Type B pancreatic cell (in vitro differentiated cells): ENCODE data around the gene MSH3. TPM values are rescaled to one million over a fixed set of nuclear protein-coding genes. Genes with fewer than 3 reads are reported as not detected.

Experiments used
- DNase-seq: peaks from one replicate; pipeline ENCODE4 v3.0.0; 2021; ENCODE audit warnings: mixed read lengths; ENCODE audit not compliant: unreplicated experiment; ENCODE audit errors: extremely low spot score
- H3K27ac Mint-ChIP-seq: 2 replicates; pipeline ENCODE4 v1.8.0; 2021; ENCODE audit warnings: mild to moderate bottlenecking, mixed read lengths
- H3K27me3 Mint-ChIP-seq: 2 replicates; pipeline ENCODE4 v1.8.0; 2021; ENCODE audit warnings: mixed read lengths
- H3K36me3 Mint-ChIP-seq: 2 replicates; pipeline ENCODE4 v1.8.0; 2021; ENCODE audit warnings: mixed read lengths
- H3K4me1 Mint-ChIP-seq: one replicate; pipeline ENCODE4 v1.8.0; 2021; ENCODE audit warnings: mixed read lengths; ENCODE audit not compliant: unreplicated experiment
- H3K4me3 Mint-ChIP-seq: 2 replicates; pipeline ENCODE4 v1.8.0; 2021; ENCODE audit warnings: mild to moderate bottlenecking, mixed read lengths
- H3K9me3 Mint-ChIP-seq: 2 replicates; pipeline ENCODE4 v1.8.0; 2021; ENCODE audit warnings: mixed read lengths
- total RNA-seq: library from RNA; stranded (reverse); gene quantifications from 2 replicates; pipeline ENCODE4 v1.2.1, GENCODE V29; 2021; ENCODE audit warnings: low replicate concordance
- TF ChIP-seq, protein P1 (sequence below): fragments of 200-600 bp; sonication (generic); conservative IDR thresholded peaks from 2 replicates; pipeline ENCODE4 v1.5.0; 2021; ENCODE audit warnings: antibody characterized with exemption, mild to moderate bottlenecking

MSH3 gene
- total RNA-seq, 1 donor from 2014 or later, result 13.9 TPM

GRCh38 chr5:80713631-80714030 is 59.2 kb downstream of the MSH3 start:
- H3K9me3 Mint-ChIP-seq, result no peaks in the 10 kb centered on the region
- peaks cover 16% of the 10 kb centered on the region for H3K36me3 Mint-ChIP-seq
- no peak overlapping the region for H3K4me3 Mint-ChIP-seq
- DNase-seq, result no peak
- H3K27me3 Mint-ChIP-seq, result no peaks in the 10 kb centered on the region
- no peak overlapping the region for H3K27ac Mint-ChIP-seq
- peaks cover 7% of the 10 kb centered on the region for H3K4me1 Mint-ChIP-seq
- TF ChIP-seq, protein P1, sequence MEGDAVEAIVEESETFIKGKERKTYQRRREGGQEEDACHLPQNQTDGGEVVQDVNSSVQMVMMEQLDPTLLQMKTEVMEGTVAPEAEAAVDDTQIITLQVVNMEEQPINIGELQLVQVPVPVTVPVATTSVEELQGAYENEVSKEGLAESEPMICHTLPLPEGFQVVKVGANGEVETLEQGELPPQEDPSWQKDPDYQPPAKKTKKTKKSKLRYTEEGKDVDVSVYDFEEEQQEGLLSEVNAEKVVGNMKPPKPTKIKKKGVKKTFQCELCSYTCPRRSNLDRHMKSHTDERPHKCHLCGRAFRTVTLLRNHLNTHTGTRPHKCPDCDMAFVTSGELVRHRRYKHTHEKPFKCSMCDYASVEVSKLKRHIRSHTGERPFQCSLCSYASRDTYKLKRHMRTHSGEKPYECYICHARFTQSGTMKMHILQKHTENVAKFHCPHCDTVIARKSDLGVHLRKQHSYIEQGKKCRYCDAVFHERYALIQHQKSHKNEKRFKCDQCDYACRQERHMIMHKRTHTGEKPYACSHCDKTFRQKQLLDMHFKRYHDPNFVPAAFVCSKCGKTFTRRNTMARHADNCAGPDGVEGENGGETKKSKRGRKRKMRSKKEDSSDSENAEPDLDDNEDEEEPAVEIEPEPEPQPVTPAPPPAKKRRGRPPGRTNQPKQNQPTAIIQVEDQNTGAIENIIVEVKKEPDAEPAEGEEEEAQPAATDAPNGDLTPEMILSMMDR, result no peak

DNA sequence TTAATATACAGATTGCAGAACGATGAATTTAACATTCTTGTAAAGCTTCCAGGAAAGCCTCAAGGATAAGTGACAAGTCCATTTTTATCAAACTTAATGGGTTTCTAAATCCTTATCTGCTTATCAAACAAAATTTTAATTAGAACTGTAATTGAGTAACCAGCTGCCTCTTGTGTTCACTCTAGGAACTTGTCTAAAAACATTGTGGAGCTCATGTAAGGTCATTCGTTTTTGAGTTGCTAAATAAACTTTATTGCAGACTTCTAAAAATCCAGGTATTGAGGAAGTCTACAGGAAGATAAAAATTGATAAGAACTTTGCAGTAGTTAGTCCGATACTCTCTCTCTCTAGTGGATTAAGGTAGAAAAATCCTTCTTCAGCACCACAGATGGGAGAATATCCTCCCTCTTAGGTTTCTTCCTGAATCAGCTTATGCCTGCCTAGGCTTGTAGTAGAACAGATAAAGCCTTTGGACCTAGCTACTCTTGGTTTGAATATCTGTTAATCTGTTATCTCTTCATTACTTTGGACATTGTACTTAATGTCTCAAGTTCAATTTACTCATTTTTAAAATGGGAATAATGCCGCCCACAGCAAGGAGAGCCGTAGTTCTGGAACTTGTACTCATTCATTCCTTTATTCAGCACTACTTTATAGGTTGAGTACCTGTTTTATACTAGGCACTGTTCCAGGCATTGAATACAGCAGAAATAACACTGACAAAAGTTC is 60.3 kb downstream of the MSH3 start:
- Mint-ChIP-seq H3K4me3 (no peak overlapping the region), H3K27me3 (no peaks in the 10 kb centered on the region), H3K4me1 (peaks cover 7% of the 10 kb centered on the region), H3K27ac (no peak overlapping the region), H3K9me3 (no peaks in the 10 kb centered on the region), H3K36me3 (peaks cover 19% of the 10 kb centered on the region)
- DNase-seq, result no peak
- TF ChIP-seq, protein P1, result no peak

DNA sequence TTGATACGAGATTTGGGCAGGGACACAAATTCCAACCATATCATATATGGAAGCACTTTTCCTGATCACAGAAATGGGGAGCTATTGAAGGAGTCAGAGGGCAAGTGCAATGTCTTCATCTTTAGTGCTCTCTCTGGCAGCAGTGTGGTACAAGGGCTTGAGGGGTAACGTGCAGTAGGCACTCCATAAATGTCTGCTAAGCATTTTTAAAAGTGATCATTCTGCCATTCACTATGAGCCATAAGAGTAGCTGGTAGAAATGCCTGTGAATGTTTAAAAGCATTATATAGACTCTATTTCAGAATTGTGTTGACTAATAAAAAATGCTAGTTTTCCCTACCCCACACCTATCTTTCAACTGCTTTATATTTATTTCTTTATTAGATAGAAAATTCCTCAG is 61.4 kb downstream of the MSH3 start:
- H3K27ac Mint-ChIP-seq, result no peak overlapping the region
- peaks cover 25% of the 10 kb centered on the region for H3K36me3 Mint-ChIP-seq
- TF ChIP-seq, protein P1, result no peak
- no peak overlapping the region for H3K4me3 Mint-ChIP-seq
- DNase-seq, result no peak
- peaks cover 7% of the 10 kb centered on the region for H3K4me1 Mint-ChIP-seq
- peaks cover 8% of the 10 kb centered on the region for H3K9me3 Mint-ChIP-seq
- no peaks in the 10 kb centered on the region for H3K27me3 Mint-ChIP-seq

- Mint-ChIP-seq H3K4me1 (no peaks in the 10 kb centered on the region), H3K36me3 (peaks cover 20% of the 10 kb centered on the region), H3K27ac (no peak overlapping the region), H3K27me3 (no peaks in the 10 kb centered on the region), H3K4me3 (no peak overlapping the region), H3K9me3 (peaks cover 10% of the 10 kb centered on the region)
- no peak for DNase-seq
- TF ChIP-seq, protein P1, result no peak
These were observed 65.7 kb downstream of the MSH3 start for GRCh38 chr5:80720181-80720580.

DNA sequence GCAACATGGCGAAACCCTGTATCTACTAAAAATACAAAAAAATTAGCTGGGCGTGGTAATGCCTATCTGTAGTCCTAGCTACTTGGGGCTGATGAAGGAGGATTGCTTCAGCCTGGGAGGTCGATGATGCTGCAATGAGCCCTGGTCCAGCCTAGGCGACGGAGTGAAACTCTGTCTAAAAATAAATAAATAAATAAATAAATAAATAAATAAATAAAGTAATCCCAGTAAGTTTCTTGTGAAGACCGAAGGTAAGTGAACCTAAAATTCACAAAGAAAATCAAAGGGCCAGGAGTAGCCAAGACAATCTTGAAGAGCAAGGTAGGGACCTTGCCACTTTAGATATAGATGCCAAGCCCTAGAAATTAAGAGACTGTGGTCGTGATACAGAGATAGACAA is 68.5 kb downstream of the MSH3 start:
- TF ChIP-seq, protein P1, result no peak
- Mint-ChIP-seq H3K9me3 (peaks cover 10% of the 10 kb centered on the region), H3K4me3 (no peak overlapping the region)

GRCh38 chr5:80725446-80725845 is 71.0 kb downstream of the MSH3 start:
- H3K27ac Mint-ChIP-seq, result no peak overlapping the region

More for the DNA sequence above, 68.5 kb downstream of the MSH3 start:
- H3K4me1 Mint-ChIP-seq, result no peaks in the 10 kb centered on the region
- no peaks in the 10 kb centered on the region for H3K27me3 Mint-ChIP-seq
- no peak for DNase-seq
- peaks cover 20% of the 10 kb centered on the region for H3K36me3 Mint-ChIP-seq
- H3K27ac Mint-ChIP-seq, result no peak overlapping the region

More at GRCh38 chr5:80725446-80725845, 71.0 kb downstream of the MSH3 start:
- Mint-ChIP-seq H3K9me3 (peaks cover 7% of the 10 kb centered on the region), H3K36me3 (peaks cover 12% of the 10 kb centered on the region), H3K27me3 (no peaks in the 10 kb centered on the region), H3K4me3 (no peak overlapping the region), H3K4me1 (no peaks in the 10 kb centered on the region)
- TF ChIP-seq, protein P1, result no peak
- no peak for DNase-seq
